Measurements from ENCODE around the gene LAMA1.

DNA sequence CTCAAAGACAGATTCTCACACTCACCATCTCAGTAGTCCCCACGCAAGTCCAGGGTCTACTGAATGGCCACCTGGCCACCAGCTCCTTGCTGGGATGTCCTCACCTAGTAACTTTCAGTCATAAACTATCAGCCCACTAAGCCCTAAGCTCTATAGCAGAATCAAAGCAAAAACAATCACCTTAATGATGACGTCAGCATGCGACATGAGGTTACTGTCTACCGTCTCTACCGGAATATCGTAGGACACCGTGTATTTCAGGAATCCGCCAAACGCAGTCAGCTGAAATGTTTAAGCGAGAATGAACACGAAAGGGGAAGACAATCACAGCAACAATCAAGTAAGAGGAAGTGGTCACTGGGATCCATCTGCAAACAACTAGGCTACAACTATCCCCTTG, 81.8 kb downstream of the LAMA1 start:
- no peak for TF ChIP-seq POLR2A (IDR thresholded peaks at IDR 0.05; ENCODE audit: low read depth, low read length)
- TF ChIP-seq POLR2AphosphoS5 (IDR thresholded peaks at IDR 0.05; ENCODE audit: low read depth, low read length): no peak
- no peak for TF ChIP-seq TAF1 (IDR thresholded peaks at IDR 0.05; ENCODE audit: low read depth, low read length)
- TF ChIP-seq PAX5 (IDR thresholded peaks at IDR 0.05; ENCODE audit: insufficient read depth, low read length, severe bottlenecking): no peak

Measured in GM12891 (cell line).